A549 (cell line): ENCODE measurements around the gene TWF1. TPM values are rescaled to one million over a fixed set of nuclear protein-coding genes. Genes with fewer than 3 reads are reported as not detected.

Source experiments
- ATAC-seq, 2 experiments: fragments of 200-7000 bp in 1 of 2; fragments of >200 bp in 1 of 2; cut with Nextera tagmentation in 1 of 2; cut with Tn5 transposase in 1 of 2; 3 replicates each; pipeline versions ENCODE4 v1.8.0 to v1.9.1; 2018 to 2020; ENCODE audit warnings: mild to moderate bottlenecking in 1 of 2, moderate library complexity in 1 of 2
- CTCF ChIA-PET: fragments of 300-600 bp; sonication (Branson Sonifier 250); formaldehyde crosslinking; extraction: SDS; loops from one replicate; lab custom pipeline; 2021; ENCODE audit warnings: antibody characterized with exemption, inconsistent platforms; lab: Yijun Ruan, JAX
- POLR2A ChIA-PET: fragments of 350-600 bp; formaldehyde crosslinking; extraction: SDS; loops from one replicate; lab custom pipeline; 2021; ENCODE audit warnings: antibody characterized with exemption, inconsistent platforms; lab: Yijun Ruan, JAX
- DNase-seq, 2 experiments: peaks; one replicate each; pipeline versions ENCODE4 v3.0.0 to v3.0.0-alpha.2; 2011 to 2016; ENCODE audit warnings: low read depth in 1 of 2, low spot score in 1 of 2
- FAIRE-seq: peaks from 2 replicates; lab custom pipeline; 2011; peaks lifted over from hg19 to GRCh38; lab: Jason Lieb, UNC
- H3K27ac ChIP-seq, 2 experiments: fragments of >200 bp; sonication (Bioruptor Twin); formaldehyde crosslinking; 3 replicates each; pipeline ENCODE4 v1.5.1; 2016 to 2017
- H3K4me1 ChIP-seq: fragments of >200 bp; sonication (Bioruptor Twin); formaldehyde crosslinking; 3 replicates; pipeline ENCODE4 v1.6.1; 2016
- H3K4me2 ChIP-seq: fragments of >200 bp; sonication (Bioruptor Twin); formaldehyde crosslinking; 3 replicates; pipeline ENCODE4 v1.6.1; 2016
- H3K4me3 ChIP-seq: fragments of >200 bp; sonication (Bioruptor Twin); formaldehyde crosslinking; 3 replicates; pipeline ENCODE4 v1.5.1; 2016
- H3K9me3 ChIP-seq: fragments of >200 bp; sonication (Bioruptor Twin); formaldehyde crosslinking; 3 replicates; pipeline ENCODE4 v1.6.1; 2016
- BCL3 ChIP-seq: fragments of >200 bp; sonication (Bioruptor Twin); formaldehyde crosslinking; IDR thresholded peaks from 3 replicates; pipeline ENCODE4 v1.6.1; 2016
- EHF ChIP-seq: fragments of 250-450 bp; sonication (Bioruptor Pico); IDR thresholded peaks from 2 replicates; pipeline ENCODE4 v1.5.0; 2020; ENCODE audit warnings: mild to moderate bottlenecking
- EP300 ChIP-seq, 2 experiments: fragments of >200 bp; sonication (Bioruptor Twin); formaldehyde crosslinking; IDR thresholded peaks; 2 replicates in 1 of 2; 3 replicates in 1 of 2; pipeline ENCODE4 v1.6.1; 2016 to 2017
- FOSB ChIP-seq: fragments of 250-450 bp; sonication (Bioruptor Pico); IDR thresholded peaks from 2 replicates; pipeline ENCODE4 v1.5.0; 2020; ENCODE audit warnings: mild to moderate bottlenecking, moderate library complexity
- FOXS1 ChIP-seq: fragments of 250-450 bp; sonication (Bioruptor Pico); IDR thresholded peaks from 2 replicates; pipeline ENCODE4 v1.5.0; 2020; ENCODE audit warnings: mild to moderate bottlenecking, moderate library complexity
- GATA3 ChIP-seq: IDR thresholded peaks from 2 replicates; pipeline ENCODE4 v1.6.1; 2012; ENCODE audit warnings: borderline replicate concordance
- HES2 ChIP-seq: fragments of >200 bp; sonication (Bioruptor Twin); formaldehyde crosslinking; IDR thresholded peaks from 2 replicates; pipeline ENCODE4 v1.6.1; 2016
- KDM1A ChIP-seq: fragments of 200-600 bp; sonication (generic); IDR thresholded peaks from 2 replicates; pipeline ENCODE4 v1.6.1; 2016; ENCODE audit warnings: low read depth, mild to moderate bottlenecking
- NR3C1 ChIP-seq: fragments of >200 bp; sonication (Bioruptor Twin); formaldehyde crosslinking; IDR thresholded peaks from 3 replicates; pipeline ENCODE4 v1.6.1; 2017
- RARB ChIP-seq: fragments of 250-450 bp; sonication (Bioruptor Pico); IDR thresholded peaks from 2 replicates; pipeline ENCODE4 v1.8.0; 2021; ENCODE audit warnings: mild to moderate bottlenecking, moderate library complexity
- RCOR1 ChIP-seq: fragments of 150-350 bp; IDR thresholded peaks from 2 replicates; pipeline ENCODE4 v1.6.1; 2014; ENCODE audit warnings: antibody characterized with exemption, low read length, low read depth
- RFX5 ChIP-seq: fragments of 450-650 bp; IDR thresholded peaks from 2 replicates; pipeline ENCODE4 v1.7.1; 2014; ENCODE audit warnings: antibody characterized with exemption, mild to moderate bottlenecking, moderate library complexity
- SMC3 ChIP-seq: fragments of >200 bp; sonication (Bioruptor Twin); formaldehyde crosslinking; IDR thresholded peaks from 3 replicates; pipeline ENCODE4 v1.6.1; 2018; ENCODE audit warnings: inconsistent platforms
- TFCP2L1 ChIP-seq: fragments of 250-450 bp; sonication (Bioruptor Pico); IDR thresholded peaks from 2 replicates; pipeline ENCODE4 v1.5.0; 2021; ENCODE audit warnings: mild to moderate bottlenecking
- ZNF302 ChIP-seq: fragments of 250-450 bp; sonication (Bioruptor Pico); IDR thresholded peaks from 2 replicates; pipeline ENCODE4 v1.9.0; 2021; ENCODE audit warnings: inconsistent platforms, mild to moderate bottlenecking, moderate library complexity
- ZSCAN20 ChIP-seq: fragments of 250-450 bp; sonication (Bioruptor Pico); IDR thresholded peaks from 2 replicates; pipeline ENCODE4 v1.8.0; 2022; ENCODE audit warnings: mild to moderate bottlenecking, moderate library complexity
- WGBS: methylation state at CpG from one replicate; pipeline ENCODE4 v1.1.6; 2017; ENCODE audit errors: missing lambda C conversion rate; 5-methylcytosine and 5-hydroxymethylcytosine counted together
- polyA plus RNA-seq, 4 experiments: library from polyadenylated mRNA; depleted of rRNA in 3 of 4; stranded (reverse); fragments of >200 nt; fragmentation: RNase III in 1 of 4; extraction: RNeasy Plus Mini Kit Qiagen cat#74134 plus additional on column Dnase treatment in 1 of 4; gene quantifications; 2 replicates in 3 of 4; 3 replicates in 1 of 4; pipeline ENCODE4 v1.2.3, GENCODE V29; 2011 to 2017
- TF ChIP-seq, protein P1 (sequence below): IDR thresholded peaks from 2 replicates; pipeline ENCODE4 v1.6.1; 2012
- TF ChIP-seq, protein P2 (sequence below): IDR thresholded peaks from 2 replicates; pipeline ENCODE4 v1.6.1; 2012
- TF ChIP-seq, protein P3 (sequence below): fragments of 200-600 bp; sonication (generic); IDR thresholded peaks from 2 replicates; pipeline ENCODE4 v1.6.1; 2016; ENCODE audit warnings: antibody characterized with exemption, mild to moderate bottlenecking, moderate library complexity

TWF1 gene
- polyA plus RNA-seq, 2 of the 4 experiments (the other 2 are of a cell fraction), result 83.1 to 173 TPM

GRCh38 chr12:43758728-43759563 is 47.2 kb downstream of the TWF1 start, which contains the start of the genes IRAK4 and PUS7L (continued):
- TF ChIP-seq, protein P1, sequence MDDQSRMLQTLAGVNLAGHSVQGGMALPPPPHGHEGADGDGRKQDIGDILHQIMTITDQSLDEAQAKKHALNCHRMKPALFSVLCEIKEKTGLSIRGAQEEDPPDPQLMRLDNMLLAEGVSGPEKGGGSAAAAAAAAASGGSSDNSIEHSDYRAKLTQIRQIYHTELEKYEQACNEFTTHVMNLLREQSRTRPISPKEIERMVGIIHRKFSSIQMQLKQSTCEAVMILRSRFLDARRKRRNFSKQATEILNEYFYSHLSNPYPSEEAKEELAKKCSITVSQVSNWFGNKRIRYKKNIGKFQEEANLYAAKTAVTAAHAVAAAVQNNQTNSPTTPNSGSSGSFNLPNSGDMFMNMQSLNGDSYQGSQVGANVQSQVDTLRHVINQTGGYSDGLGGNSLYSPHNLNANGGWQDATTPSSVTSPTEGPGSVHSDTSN, result no peak
- TF ChIP-seq HES2 (no peak), RFX5 (no peak), GATA3 (no peak), SMC3 (no peak; the same call in 2 of the 3 replicates), FOSB (CRISPR knock-in tag) (no peak), ZSCAN20 (CRISPR knock-in tag) (no peak), EP300 (IDR thresholded peaks at IDR 0.05) (no peak), FOXS1 (CRISPR knock-in tag) (no peak), KDM1A (no peak)
- TF ChIP-seq, protein P2, sequence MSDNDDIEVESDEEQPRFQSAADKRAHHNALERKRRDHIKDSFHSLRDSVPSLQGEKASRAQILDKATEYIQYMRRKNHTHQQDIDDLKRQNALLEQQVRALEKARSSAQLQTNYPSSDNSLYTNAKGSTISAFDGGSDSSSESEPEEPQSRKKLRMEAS, result peak; percentile 30; the same call in 1 of the 2 replicates

- Histone ChIP-seq H3K4me1 (peaks cover 12% of the 10 kb centered on the region; the same call in 2 of the 3 replicates), H3K4me2 (peak overlapping the region; percentile 70), H3K27ac (peak overlapping the region; percentile 63 to 89), H3K9me3 (no peaks in the 10 kb centered on the region), H3K4me3 (peak overlapping the region; percentile 61)
- CTCF ChIA-PET, result interaction anchor here (1.0 to 2.0 kb wide), 7 partner anchors 11 to 124 kb away, joined by 3 to 15 read pairs (median 5); no protein-coding TSS in a partner anchor
- peak; percentile 67 to 68 for ATAC-seq
- FAIRE-seq, result no peak
- WGBS, result under 1% methylated on average over 17 of the region's 18 CpGs
- POLR2A ChIA-PET, result interaction anchor here (0.6 to 2.8 kb wide), 4 partner anchors 48 to 1478 kb away, joined by 3 to 18 read pairs (median 5); partner anchors contain the start of gene TWF1
- 0 out of 3 replicates have a peak, but pooled peaks have one; percentile 3 for TF ChIP-seq BCL3
- TF ChIP-seq, protein P3, sequence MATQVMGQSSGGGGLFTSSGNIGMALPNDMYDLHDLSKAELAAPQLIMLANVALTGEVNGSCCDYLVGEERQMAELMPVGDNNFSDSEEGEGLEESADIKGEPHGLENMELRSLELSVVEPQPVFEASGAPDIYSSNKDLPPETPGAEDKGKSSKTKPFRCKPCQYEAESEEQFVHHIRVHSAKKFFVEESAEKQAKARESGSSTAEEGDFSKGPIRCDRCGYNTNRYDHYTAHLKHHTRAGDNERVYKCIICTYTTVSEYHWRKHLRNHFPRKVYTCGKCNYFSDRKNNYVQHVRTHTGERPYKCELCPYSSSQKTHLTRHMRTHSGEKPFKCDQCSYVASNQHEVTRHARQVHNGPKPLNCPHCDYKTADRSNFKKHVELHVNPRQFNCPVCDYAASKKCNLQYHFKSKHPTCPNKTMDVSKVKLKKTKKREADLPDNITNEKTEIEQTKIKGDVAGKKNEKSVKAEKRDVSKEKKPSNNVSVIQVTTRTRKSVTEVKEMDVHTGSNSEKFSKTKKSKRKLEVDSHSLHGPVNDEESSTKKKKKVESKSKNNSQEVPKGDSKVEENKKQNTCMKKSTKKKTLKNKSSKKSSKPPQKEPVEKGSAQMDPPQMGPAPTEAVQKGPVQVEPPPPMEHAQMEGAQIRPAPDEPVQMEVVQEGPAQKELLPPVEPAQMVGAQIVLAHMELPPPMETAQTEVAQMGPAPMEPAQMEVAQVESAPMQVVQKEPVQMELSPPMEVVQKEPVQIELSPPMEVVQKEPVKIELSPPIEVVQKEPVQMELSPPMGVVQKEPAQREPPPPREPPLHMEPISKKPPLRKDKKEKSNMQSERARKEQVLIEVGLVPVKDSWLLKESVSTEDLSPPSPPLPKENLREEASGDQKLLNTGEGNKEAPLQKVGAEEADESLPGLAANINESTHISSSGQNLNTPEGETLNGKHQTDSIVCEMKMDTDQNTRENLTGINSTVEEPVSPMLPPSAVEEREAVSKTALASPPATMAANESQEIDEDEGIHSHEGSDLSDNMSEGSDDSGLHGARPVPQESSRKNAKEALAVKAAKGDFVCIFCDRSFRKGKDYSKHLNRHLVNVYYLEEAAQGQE, result no peak
- TF ChIP-seq EHF (CRISPR knock-in tag), result no peak
- TF ChIP-seq ZNF302 (CRISPR knock-in tag), result no peak
- no peak for TF ChIP-seq RARB (CRISPR knock-in tag)
- TF ChIP-seq NR3C1, result no peak
- TF ChIP-seq RCOR1, result no peak
- TF ChIP-seq, protein P2, result peak; percentile 42
- TF ChIP-seq ZSCAN20 (CRISPR knock-in tag), result no peak
- no peak for TF ChIP-seq TFCP2L1 (CRISPR knock-in tag)
- peak in 1 of 2 experiments; percentile 39 for DNase-seq
Observed at GRCh38 chr12:43758247-43758727, 47.8 kb downstream of the TWF1 start.
